ENCODE measurements around the gene FBXL4. TPM values are rescaled to one million over a fixed set of nuclear protein-coding genes. Genes with fewer than 3 reads are reported as not detected.

Gene FBXL4
- total RNA-seq, 6 donors from 2014 or later, result 6.3 to 25.9 (median 14.4) TPM

DNA sequence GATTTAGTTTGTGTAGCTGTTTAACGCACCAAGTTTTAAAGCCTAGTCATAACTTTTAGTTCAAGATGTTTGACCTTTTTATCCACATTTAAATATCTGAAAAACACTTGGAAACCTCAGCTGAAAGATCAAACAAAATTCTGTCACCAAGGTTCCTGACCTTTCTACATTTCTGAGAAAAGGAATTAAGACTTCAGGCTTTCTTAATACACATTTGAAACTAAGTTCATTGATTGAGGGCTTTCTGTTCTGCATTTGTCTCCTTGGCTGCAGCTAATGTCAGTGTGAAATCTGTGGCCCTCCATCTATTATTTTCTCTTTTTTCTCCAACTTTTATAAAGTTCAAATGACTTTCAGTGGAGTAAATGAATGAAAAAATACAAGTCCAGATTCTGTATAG is 22.7 kb upstream of the FBXL4 start:
- no peak for ATAC-seq (ENCODE audit: low FRiP score in 2 of 2)
- no peaks in the 10 kb centered on the region for H3K4me1 ChIP-seq
- H3K36me3 ChIP-seq, result no peaks in the 10 kb centered on the region
- no peak overlapping the region for H3K27ac ChIP-seq
- TF ChIP-seq EP300 (IDR thresholded peaks at IDR 0.05) (no peak), POLR2A (IDR thresholded peaks at IDR 0.05) (no peak), POLR2AphosphoS5 (IDR thresholded peaks at IDR 0.05) (no peak)
- TF ChIP-seq, protein P1, sequence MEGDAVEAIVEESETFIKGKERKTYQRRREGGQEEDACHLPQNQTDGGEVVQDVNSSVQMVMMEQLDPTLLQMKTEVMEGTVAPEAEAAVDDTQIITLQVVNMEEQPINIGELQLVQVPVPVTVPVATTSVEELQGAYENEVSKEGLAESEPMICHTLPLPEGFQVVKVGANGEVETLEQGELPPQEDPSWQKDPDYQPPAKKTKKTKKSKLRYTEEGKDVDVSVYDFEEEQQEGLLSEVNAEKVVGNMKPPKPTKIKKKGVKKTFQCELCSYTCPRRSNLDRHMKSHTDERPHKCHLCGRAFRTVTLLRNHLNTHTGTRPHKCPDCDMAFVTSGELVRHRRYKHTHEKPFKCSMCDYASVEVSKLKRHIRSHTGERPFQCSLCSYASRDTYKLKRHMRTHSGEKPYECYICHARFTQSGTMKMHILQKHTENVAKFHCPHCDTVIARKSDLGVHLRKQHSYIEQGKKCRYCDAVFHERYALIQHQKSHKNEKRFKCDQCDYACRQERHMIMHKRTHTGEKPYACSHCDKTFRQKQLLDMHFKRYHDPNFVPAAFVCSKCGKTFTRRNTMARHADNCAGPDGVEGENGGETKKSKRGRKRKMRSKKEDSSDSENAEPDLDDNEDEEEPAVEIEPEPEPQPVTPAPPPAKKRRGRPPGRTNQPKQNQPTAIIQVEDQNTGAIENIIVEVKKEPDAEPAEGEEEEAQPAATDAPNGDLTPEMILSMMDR (IDR thresholded peaks at IDR 0.05), result no peak
- no peak overlapping the region for H3K4me3 ChIP-seq
- 44 to 60% methylated on average over 1 of the region's 1 CpG for WGBS, 2 donors
- H3K27me3 ChIP-seq, result no peaks in the 10 kb centered on the region
- no peak for DNase-seq
- no peaks in the 10 kb centered on the region for H3K9me3 ChIP-seq

DNA sequence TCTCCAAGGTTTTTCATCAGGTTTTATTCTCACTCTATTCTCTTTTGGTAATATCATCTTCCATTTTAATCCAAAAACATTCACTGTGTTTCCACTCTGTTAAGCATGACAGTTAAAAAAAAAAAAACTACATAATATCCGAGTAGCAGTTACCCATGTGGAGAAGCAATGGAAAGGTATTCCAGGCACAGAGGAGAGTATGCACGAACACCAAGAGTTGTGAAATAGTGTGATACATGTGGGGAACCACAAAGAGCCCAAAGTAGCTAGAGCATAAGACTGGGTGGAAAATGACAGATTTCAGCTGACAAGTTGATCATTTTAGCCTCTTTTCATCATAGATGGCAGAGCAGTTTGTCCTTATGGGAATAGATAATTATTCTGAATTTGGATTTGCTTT is 19.9 kb upstream of the FBXL4 start:
- Histone ChIP-seq H3K4me1 (no peaks in the 10 kb centered on the region), H3K4me3 (no peak overlapping the region), H3K9me3 (no peaks in the 10 kb centered on the region), H3K27ac (no peak overlapping the region), H3K27me3 (no peaks in the 10 kb centered on the region), H3K36me3 (no peaks in the 10 kb centered on the region)
- TF ChIP-seq, protein P1 (IDR thresholded peaks at IDR 0.05), result no peak
- no peak for TF ChIP-seq EP300 (IDR thresholded peaks at IDR 0.05)
- TF ChIP-seq POLR2A (IDR thresholded peaks at IDR 0.05), result no peak
- no peak for TF ChIP-seq POLR2AphosphoS5 (IDR thresholded peaks at IDR 0.05)
- 78 to 86% methylated on average over 2 of the region's 2 CpGs for WGBS, 2 donors
- no peak for DNase-seq
- no peak for ATAC-seq (ENCODE audit: low FRiP score in 2 of 2)

DNA sequence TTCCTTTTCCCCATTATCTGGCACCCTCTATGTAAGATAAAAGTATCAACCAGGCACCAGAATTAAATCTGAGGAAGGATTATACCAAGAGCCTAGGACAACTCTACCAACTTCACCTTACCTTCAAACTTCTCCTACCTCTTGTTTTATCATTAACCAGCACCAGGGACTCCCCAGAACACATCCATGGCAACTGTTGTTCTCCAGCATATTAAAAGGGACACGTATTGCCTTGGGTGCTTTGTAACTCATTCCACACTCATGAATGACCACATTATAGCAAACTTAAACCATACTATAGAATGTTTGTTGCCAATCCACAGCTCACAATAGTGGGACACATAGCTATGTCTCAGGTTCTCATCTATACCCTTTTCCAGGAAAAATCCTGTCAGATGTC is 11.9 kb upstream of the FBXL4 start:
- Histone ChIP-seq H3K9me3 (no peaks in the 10 kb centered on the region), H3K4me3 (no peak overlapping the region), H3K27me3 (no peaks in the 10 kb centered on the region), H3K4me1 (peaks cover 0 to 8% (median 0%) of the 10 kb centered on the region in 4 donors), H3K36me3 (no peaks in the 10 kb centered on the region), H3K27ac (no peak overlapping the region)
- 83 to 86% methylated on average over 1 of the region's 1 CpG for WGBS, 2 donors
- TF ChIP-seq, protein P1 (IDR thresholded peaks at IDR 0.05), result no peak
- TF ChIP-seq POLR2AphosphoS5 (IDR thresholded peaks at IDR 0.05) (no peak), EP300 (IDR thresholded peaks at IDR 0.05) (no peak), POLR2A (IDR thresholded peaks at IDR 0.05) (no peak)
- DNase-seq, result no peak
- ATAC-seq (ENCODE audit: low FRiP score in 2 of 2), result no peak

DNA sequence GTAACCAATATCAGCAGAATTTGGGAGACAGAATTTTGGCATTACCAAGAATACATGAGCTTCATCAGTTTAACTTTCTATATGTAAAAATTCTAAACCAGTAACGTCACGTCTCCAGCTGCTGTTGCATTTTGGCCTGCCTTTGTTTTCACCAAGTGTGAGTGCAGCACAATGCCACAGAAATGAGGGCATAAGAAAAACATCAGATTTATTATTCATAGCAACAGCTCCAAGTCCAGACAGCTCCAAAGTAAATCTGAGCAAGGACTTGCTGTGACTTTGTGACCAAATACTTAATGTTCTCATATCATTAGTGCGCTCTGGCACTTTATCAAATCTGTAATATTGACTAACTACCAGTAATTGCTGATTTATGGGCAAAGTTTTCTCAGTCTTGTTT is 11.0 kb upstream of the FBXL4 start:
- no peak for DNase-seq
- Histone ChIP-seq H3K36me3 (no peaks in the 10 kb centered on the region), H3K27me3 (no peaks in the 10 kb centered on the region), H3K4me3 (no peak overlapping the region), H3K9me3 (no peaks in the 10 kb centered on the region), H3K4me1 (peaks cover 0 to 8% (median 0%) of the 10 kb centered on the region in 4 donors), H3K27ac (no peak overlapping the region)
- no peak for ATAC-seq (ENCODE audit: low FRiP score in 2 of 2)
- TF ChIP-seq POLR2A (IDR thresholded peaks at IDR 0.05) (no peak), POLR2AphosphoS5 (IDR thresholded peaks at IDR 0.05) (no peak), EP300 (IDR thresholded peaks at IDR 0.05) (no peak)
- TF ChIP-seq, protein P1 (IDR thresholded peaks at IDR 0.05), result no peak
- WGBS, 2 donors, result 78 to 90% methylated on average over 3 of the region's 3 CpGs

DNA sequence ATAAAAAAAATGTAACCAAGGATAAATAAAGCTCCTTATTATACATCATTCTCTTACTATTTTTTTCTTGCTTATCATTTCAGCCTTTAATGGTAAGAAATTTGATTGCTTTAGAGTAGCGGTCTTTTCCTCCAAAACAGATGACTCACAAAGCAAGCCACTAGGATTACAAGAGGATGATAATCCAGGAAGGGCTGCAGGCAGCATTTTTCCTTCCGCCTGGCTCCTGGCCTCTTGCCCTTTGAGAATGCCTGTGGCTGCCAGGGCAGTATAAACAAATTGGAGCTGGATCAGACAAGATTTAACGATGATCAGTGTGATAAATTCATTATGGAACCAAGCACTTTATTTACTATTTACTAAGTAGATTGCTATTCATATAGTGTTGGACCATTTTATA is 9.7 kb upstream of the FBXL4 start:
- Histone ChIP-seq H3K27ac (no peak overlapping the region), H3K36me3 (no peaks in the 10 kb centered on the region), H3K4me1 (peaks cover 0 to 8% (median 0%) of the 10 kb centered on the region in 4 donors), H3K4me3 (no peak overlapping the region), H3K9me3 (no peaks in the 10 kb centered on the region), H3K27me3 (no peaks in the 10 kb centered on the region)
- TF ChIP-seq POLR2AphosphoS5 (IDR thresholded peaks at IDR 0.05), result no peak
- TF ChIP-seq EP300 (IDR thresholded peaks at IDR 0.05), result no peak
- no peak for TF ChIP-seq POLR2A (IDR thresholded peaks at IDR 0.05)
- TF ChIP-seq, protein P1 (IDR thresholded peaks at IDR 0.05), result no peak
- DNase-seq (no peak), ATAC-seq (ENCODE audit: low FRiP score in 2 of 2) (no peak)
- 43 to 50% methylated on average over 3 of the region's 3 CpGs for WGBS, 2 donors
